NK-92 (cell line): ENCODE results near the gene PREX1.

Source experiments
- DNase-seq: peaks from one replicate; lab custom pipeline; 2025; ENCODE audit not compliant: unreplicated experiment; lab: John Stamatoyannopoulos, UW

PREX1 gene

DNA sequence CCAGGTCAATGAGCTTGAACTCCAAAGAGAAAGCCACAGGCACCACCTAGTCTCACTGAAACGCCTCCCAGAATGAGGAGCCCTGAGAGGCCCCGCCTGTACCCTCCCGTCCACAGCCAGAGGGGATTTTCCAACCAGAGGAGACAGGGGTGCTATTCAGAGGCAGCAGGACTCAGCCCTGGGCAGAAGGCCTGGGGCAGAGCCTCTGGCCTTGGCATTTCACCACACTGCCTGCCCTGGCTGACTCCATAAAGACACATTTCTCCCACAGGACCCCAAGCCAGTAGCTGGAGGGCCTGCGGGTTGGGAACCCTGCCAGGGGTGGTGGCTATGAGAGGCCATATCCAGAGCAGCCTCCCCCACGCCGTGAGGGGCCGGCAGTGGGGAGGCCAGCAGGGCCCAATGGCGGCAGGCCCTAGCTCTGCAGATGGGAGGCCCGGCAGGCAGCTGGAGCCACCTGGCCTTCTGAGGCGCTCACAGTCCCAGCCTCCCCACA, 159.3 kb downstream of the PREX1 start:
- no peak for DNase-seq

DNA sequence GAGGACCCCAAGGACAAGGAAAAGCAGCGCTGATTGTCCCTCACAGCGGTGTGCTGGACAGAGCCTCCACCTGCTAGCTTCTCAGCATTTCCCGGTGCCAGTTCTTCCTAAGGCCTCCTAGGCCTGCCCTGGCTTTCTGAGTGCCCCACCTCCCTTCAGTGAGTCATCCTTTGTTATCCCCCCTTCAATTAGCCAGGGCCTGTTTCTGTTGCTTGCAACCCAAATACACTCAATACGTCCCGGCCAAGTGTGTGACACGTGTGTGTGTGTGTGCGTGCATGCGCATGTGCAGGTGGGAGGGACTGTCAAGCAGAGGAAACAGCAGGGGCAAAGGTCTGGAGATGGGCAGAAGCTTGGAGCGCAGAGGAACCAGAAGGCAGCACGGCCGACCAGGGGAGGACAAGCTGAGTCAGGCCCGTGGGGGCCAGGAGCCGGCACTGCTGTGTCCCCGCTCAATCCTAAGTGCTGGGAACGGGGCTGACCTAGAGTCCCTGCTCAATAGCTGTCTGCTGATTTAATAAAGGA, 159.8 kb downstream of the PREX1 start:
- DNase-seq: no peak

DNA sequence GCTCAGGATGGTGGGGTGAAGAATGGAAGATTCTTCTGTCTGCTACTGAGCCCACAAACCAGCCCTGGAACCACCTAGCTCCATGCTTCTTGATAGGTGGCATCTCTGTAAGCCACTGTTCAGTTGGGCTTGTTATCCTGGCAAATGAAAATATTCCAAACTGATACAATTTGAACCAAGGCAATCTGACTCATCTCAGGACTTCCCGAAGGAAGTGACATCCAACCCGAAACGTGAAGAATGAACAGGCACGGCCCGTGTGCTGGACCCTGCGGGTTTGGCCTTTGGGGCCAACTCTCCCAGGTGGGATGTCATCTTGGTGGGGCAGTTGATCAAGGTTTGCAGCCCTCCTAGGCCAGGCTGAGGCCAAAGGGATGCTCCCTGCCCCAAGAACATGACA, 160.3 kb downstream of the PREX1 start:
- no peak for DNase-seq

DNA sequence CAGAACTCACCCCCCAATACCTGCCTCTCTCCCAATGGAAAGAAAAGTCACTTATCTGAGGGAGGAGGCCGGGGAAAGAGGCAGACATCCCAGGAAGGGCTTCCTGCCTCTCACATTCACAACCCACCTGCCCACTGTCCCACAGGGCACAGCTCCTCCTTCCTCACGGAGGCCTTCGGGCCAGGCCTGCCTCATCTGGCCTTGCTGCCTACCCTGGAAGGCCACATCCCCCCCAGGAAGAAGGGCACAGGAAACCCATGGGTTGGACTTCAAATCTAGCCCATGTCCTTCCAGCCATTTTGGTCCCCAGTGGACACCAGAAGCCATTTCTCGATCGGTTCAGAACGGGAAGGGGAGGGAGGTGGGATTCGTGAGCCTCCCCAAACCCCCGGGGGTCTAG, 162.0 kb downstream of the PREX1 start:
- no peak for DNase-seq

DNA sequence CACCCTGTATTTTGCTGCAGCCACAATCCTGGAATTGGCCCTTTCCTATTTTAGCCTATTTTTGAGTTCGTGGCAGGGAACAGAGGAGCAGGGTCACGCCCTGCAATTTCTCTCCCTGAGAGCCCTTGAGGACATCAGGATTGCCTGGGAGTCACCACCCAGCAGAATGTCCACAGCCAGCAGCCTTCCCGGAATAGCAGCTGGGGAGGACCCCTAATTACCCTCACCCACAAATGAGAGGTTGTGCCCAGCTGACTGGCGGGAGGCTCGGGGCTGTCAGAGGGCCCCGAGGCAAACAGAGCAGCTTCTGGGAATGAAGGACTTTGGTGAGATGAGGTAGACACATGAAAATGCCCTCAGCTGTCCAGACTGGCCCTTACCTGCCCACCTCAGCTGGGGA, 165.1 kb downstream of the PREX1 start:
- no peak for DNase-seq

DNA sequence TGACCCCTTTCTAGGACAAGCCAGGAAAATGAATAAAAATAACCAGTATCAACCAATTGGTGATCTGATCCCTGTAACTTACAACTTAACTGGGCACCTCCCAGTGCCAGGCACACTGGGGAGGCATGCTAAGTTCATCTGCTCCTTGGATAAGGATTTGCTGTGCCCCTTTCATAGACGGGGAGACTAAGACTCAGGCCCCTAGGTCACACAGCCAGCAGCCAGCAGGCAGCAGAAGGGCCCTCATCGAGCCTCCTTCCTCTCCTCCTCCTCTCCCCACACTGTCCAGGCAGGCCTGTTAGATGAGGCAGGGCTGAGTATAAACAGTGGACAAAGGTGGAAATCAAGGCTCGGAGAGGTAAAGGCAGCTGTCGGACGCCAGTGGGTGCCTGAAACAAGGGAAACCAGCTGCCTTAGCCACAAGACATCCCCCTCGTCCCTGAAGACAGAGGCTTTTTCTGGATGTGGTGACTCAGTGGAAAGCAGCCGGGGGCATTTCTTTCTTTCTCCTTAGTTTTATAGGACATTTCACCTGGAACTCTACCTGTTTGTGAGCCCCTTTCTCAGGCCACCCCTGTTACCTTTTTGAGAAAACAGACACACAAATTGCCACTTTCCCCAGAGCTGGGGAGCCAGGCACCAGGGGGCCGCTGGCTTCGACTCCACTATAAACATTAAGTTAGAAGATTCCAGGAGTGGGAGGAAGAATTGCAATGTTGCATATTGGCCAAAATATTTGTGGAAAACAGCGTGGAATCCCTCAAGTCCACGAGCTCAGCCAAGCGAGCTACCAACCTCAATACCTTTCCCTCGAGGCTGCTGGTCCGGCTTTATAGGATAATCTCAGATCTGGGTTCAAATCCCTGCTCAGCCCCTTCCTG, 166.0 kb downstream of the PREX1 start:
- no peak for DNase-seq

DNA sequence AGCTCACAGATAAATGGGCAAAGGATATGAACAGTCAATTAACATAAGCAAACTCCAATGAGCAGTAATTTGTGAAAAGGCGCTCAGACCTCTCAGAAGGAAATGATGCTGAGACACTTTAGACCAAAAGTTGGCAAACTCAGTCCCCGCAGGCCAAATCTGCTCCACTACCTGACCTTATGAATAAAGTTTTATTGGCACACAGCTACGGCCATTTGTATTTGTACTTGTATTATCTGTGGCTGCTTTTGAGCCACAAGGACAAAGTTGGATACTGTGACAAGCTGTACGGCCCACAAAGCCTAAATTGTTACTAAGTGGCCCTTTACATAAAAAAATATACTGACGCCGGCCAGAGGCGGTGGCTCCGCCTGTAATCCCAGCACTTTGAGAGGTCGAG, 167.0 kb downstream of the PREX1 start:
- DNase-seq: no peak

DNA sequence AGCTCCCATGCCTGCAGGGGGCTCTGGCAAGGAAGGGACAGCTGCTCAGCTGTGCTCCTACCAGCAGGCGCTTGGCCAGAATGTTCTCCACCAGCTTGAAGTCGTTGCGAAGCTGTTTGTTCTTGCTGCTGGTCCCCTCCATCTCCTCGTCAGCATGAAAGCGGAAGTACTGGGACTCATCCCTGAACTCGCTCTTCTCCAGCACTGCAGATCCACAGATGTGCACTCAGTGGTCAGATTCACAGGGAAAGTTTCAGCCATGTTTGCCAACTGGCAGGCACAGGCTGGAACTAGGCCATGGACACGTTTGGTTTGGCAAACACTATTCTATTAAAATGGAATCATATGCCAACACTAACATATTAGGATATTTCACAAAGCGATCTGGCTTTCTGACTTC, 167.9 kb downstream of the PREX1 start:
- DNase-seq: no peak

DNA sequence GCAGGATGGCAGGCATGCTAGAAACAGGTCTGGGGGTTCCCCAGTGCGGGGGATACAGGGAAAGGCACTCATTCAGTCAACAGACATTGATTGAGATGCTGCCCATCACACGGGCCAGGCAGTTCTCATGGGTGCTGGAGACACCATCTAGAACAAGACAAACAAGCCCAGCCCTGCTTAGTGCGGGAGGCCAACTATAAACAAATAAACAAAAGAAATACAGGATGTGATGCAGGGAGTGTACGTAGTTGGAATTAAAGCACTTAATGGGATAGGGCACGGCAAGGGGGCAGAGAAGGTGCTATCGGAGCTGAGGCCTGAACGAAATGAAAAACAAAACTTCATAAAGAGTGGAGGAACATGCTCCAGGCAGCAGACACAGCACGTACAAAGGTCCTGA, 169.3 kb downstream of the PREX1 start:
- no peak for DNase-seq

DNA sequence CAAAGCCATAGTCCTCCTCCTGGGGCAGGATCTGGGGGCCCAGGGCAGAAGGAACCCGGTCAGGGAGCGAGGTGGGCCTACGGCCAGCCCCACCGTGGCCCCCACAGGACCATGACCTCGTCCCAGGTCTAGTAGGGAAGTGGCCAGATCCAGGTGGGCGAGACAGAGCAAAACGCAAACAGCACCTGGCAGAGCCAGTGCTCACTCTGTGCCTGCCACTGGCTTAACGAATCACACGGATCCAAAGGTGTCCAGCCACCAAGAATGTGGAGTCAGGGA, 169.7 kb downstream of the PREX1 start:
- no peak for DNase-seq

DNA sequence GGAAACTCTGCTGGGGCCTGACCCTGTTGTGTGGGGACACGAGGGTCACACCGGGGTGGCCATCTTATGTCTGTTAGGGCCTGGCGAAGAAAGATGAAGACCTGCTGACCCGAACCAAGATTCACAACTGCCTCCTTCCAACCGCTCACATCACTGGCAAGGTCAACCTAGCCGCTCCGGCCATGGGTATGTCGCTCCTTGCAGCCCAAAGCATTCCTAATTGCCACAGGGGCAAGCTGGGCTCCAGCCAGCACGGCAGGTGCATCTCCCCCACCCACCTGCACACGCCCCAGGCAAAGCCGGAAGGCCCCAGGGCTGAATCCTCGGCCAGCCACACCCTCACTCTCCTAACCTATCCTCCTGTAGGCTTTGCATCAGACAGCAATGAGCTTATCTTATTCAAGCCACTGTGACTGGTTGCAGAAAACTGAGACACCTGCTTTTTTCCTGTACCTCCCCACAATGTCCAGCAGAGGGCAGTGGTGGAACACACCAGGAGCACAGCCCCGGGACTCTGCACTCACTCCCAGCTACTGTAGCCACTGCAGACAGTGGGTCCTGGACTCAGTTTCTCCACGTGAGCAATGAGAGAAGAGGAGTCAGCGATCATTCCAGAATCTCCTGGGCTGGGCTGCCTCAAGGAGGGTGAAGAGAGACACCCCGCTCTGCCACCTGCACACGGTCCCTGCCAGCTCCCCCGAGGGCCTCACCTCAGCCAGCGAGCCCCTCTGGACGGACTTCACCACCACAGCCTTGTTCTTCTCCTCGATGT, 170.2 kb downstream of the PREX1 start:
- DNase-seq: no peak

DNA sequence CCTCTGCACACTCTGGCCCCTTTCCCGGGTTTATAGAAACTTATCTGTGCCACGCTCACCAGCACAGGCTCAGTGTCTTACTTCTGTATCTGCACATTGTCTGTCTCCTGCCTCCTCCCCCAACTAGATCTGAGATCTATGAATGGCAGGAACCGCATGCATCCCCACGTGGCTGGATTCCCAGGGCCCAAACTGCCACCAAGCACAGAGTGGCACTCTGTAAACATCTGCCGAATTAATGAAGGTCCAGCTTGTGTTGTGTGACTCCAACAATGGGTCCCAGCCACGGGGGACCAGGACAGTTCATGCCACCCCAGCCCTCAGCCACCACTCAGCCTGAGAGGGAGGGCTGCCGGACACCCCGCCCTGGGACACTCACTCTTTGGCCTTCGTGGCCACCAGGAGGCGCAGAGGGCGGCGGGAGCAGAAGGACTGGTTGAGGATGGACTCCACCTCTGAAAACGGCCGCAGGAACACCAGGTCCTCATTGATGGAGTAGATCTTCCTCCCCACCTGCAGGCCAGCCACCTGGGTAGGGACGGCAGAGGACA, 171.1 kb downstream of the PREX1 start:
- DNase-seq: no peak

DNA sequence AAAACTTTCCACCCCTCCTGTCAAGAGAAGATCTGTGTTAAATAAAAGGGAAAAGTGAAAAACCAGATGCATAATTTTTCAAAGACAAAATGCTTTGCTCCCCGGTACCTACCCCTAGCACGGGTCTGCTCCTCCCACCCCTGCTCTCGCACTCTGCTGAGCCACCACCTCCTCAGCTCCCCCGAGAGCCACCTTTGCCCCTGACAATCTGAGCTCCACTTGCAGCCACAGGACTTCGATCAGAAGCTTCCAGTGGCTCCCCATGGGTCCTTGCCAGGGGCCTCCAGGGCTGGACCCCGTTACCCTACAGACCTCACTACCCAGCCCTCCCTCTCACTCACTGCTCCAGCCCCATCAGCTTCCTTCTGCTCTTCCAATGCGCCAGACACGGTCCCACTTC, 171.7 kb downstream of the PREX1 start:
- no peak for DNase-seq

DNA sequence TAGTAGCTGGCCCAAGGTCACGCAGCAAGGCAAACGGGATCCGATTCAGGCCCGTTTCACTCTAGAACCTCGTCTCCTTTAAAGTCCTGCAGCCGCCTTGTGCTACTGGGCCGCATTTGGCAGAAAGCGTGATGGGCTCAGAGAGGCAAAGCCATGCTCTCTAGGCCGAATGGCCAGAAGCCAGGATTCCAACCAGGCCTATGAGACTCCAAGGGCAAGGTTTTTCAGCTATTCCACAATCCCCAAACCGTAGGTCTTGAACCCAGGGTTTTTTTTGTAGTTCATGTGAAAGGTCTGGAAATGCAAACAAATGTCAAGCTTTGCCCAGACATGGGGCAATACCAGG, 174.1 kb downstream of the PREX1 start:
- no peak for DNase-seq

DNA sequence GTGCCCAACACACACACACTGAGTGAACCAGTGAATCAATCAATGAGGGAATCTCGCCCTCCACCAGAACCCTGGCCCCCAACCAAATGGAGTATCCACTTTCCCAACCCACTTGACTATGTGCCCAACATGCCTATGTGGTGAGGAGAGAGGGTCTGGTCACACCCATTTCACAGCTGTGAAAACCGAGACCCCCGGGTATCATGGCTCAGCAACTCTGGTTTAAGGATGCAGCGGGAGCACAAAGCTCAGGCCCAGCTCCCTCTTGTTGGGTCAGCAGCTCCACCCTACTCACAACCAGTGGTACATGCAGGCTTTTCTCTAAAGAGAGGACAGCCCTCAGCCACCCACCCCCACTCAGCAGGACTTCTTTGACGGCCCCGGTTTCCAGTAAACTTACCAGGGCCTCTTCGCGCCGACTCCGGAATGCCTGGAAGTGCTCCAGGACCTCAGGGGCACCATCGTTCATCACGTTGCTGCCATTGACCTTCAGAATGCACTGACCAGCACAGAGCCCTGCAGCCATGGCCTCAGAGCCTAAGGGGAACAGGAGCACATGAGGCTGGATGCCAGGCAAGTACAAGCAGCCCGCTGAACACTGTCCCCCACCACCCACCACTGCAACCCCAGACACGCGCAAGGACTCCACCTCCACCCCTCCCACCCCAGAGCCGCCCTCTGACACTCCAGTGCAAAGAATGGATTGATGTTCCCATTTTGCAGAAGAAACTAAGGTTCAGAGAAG, 174.7 kb downstream of the PREX1 start:
- no peak for DNase-seq

DNA sequence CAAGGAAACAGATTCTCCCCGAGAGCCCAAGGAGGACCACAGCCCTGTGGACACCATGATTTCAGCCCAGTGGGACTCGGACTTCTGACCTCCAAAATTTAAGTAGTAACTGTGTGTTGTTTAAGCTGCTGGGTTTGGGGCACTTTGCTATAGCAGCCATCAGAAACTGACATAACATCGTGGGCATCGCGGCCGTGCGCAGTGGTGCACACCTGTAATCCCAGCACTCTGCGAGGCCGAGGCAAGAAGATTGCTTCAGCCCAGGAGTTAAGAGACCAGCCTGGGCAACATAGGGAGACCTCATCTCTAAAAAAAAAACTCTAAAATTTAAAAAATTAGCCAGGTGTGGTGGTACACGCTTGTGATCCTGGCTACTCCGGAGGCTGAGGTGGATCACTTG, 175.8 kb downstream of the PREX1 start:
- DNase-seq: no peak

DNA sequence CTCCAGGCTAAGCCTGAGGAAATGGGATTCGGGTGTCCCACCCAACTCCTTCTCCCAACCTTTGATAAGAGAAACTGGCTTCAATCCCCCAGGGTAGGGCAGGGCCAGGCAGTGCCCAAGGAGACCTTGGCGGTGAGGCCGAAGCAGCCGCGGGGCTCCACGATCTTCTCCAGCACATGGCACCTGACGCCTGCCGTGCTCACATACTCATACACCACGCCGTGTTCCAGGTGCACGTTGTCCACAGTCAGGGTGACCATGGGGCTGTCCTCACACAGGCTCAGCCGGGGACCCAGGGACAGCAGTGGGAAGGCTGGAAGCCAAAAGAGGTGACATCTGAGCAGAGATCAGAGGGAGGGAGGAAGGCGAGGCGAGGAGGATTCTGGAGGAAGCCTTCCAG, 176.5 kb downstream of the PREX1 start:
- no peak for DNase-seq

DNA sequence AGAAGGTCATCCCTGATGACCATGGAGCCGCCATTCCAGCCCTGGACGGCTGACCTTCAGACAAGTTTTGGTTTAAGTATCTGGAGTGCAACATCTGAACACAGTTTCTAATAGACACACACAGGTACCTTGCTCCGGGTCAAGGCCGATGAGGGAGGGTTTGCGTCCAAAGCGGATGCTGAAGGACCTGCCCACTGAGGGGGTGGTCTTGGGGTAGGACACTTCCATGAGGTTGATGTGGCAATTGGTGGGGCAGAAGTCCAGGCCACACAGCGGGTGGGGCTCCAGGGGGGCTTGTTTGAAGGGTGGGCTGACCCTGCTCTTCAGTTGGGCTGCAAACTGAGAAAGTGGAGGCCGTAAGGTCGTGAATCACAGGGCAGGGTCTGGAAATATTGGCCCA, 177.9 kb downstream of the PREX1 start:
- DNase-seq: no peak

DNA sequence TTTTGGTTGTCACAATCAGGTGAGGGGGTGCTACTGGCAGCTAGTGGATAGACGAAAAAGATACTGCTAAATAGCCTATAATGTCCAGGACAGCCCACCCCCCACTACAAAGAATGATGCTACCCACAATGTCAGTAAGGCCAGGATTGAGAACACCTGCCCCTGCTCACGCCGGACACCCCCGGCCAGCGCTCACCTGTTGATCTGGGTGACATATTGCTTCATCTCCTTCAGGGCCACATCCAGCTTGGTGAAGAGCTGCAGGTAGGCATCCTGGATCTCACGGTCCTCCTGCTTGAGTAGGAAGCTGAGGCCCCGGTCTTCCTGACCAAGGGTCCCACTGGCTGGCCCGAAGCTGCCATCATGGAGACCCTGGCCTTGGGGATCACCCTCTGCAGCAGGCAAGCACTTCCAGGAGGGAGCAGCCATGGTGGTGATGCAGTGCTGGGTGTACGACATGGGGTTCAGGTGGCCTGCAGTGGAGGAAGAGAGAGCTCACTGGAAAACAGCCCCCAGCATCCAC, 178.6 kb downstream of the PREX1 start:
- no peak for DNase-seq

DNA sequence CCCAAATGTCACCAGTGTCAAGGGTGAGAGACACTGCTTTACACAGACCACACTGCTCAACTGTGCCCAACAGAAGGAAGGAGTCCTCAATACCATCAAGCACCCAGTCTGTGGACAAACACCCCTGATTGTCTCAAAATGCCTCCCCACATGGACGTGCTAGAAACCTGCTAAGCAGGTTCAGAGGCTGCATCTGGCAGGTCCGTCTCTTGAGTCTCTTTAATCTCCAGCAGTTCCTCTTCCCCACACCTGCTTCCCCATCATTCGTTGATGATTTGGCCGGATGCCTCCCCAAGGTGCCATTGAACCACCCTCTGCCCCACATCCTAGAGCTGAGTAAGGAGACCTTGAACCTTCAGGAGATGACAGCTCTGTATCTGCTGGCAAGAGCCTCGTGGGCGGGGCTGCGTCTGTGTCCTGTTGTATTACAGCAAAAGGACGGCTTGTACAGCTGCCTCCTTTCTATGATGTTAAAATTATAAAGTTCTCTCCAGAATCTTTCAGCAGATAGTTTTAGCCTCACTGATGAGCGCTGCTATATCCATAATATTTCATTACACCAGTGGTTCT, 179.2 kb downstream of the PREX1 start:
- no peak for DNase-seq

DNA sequence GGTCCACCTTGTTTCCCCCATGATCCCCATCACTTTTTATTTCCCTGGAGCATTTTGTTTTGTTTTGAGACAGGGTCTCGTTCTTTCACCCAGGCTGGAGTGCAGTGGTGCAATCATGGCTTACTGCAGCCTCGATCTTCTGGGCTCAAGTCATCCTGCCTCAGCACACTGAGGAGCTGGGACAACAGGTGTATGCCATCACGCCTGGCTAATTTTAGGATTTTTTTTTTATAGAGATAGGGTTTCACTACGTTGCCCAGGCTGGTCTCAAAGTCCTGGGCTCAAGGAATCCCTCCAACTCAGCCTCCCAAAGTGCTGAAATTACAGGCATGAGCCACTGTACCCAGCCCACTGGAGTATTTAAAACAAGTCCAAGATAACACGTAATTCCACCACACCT, 179.9 kb downstream of the PREX1 start:
- no peak for DNase-seq
